Neural cell (in vitro differentiated cells): ENCODE data around the gene ERC2. TPM values are rescaled to one million over a fixed set of nuclear protein-coding genes. Genes with fewer than 3 reads are reported as not detected.

Source experiments
- H2AFZ ChIP-seq: fragments of 200-600, 300-800 bp; sonication (generic), shearing (Covaris generic); 2 replicates; pipeline ENCODE4 v1.6.0; 2014; ENCODE audit warnings: low read depth, mild to moderate bottlenecking, antibody characterized with exemption, low read length, moderate library complexity
- H3F3A ChIP-seq: fragments of 200-600 bp; shearing (Covaris generic); 2 replicates; pipeline ENCODE4 v1.6.1; 2016; ENCODE audit warnings: mild to moderate bottlenecking, moderate library complexity, mixed read lengths, antibody characterized with exemption, low read length; ENCODE audit not compliant: insufficient read depth, poor library complexity, severe bottlenecking
- H3K27ac ChIP-seq: fragments of 200-600, 300-800 bp; sonication (generic), shearing (Covaris generic); 2 replicates; pipeline ENCODE4 v1.5.1; 2014; ENCODE audit warnings: mild to moderate bottlenecking, low read length, moderate library complexity
- H3K27me3 ChIP-seq: fragments of 300-800, 200-600 bp; sonication (generic), shearing (Covaris generic); 2 replicates; pipeline ENCODE4 v1.6.0; 2014; ENCODE audit warnings: mild to moderate bottlenecking, low read depth, low read length, moderate library complexity; ENCODE audit not compliant: insufficient read depth
- H3K36me3 ChIP-seq: fragments of 300-800, 200-600 bp; sonication (generic), shearing (Covaris generic); 2 replicates; pipeline ENCODE4 v1.5.1; 2014; ENCODE audit warnings: mild to moderate bottlenecking, antibody characterized with exemption, low read length, moderate library complexity; ENCODE audit not compliant: insufficient read depth
- H3K4me2 ChIP-seq: fragments of 300-800, 200-600 bp; sonication (generic), shearing (Covaris generic); 2 replicates; pipeline ENCODE4 v1.6.0; 2014; ENCODE audit warnings: mild to moderate bottlenecking, low read length
- H3K4me3 ChIP-seq: fragments of 300-800, 200-600 bp; sonication (generic), shearing (Covaris generic); 2 replicates; pipeline ENCODE4 v1.5.1; 2014; ENCODE audit warnings: mild to moderate bottlenecking, low read length, moderate library complexity
- H3K79me2 ChIP-seq: fragments of 200-600 bp; shearing (Covaris generic); replicated peaks from 2 replicates; pipeline ENCODE4 v1.6.0; 2014; ENCODE audit warnings: mild to moderate bottlenecking, low read length, moderate library complexity; ENCODE audit not compliant: insufficient read depth
- H3K9ac ChIP-seq: fragments of 300-800, 200-600 bp; sonication (generic), shearing (Covaris generic); 2 replicates; pipeline ENCODE4 v1.6.1; 2016; ENCODE audit warnings: mild to moderate bottlenecking, low read length, mixed read lengths
- H3K9me2 ChIP-seq: fragments of 200-600 bp; shearing (Covaris generic); 2 replicates; pipeline ENCODE4 v1.6.1; 2016; ENCODE audit warnings: mild to moderate bottlenecking, low read length, mixed read lengths; ENCODE audit not compliant: insufficient read depth
- H3K9me3 ChIP-seq: fragments of 200-600, 300-800 bp; sonication (generic), shearing (Covaris generic); 2 replicates; pipeline ENCODE4 v1.6.1; 2016; ENCODE audit warnings: mild to moderate bottlenecking, mixed run types, low read length, moderate library complexity, mixed read lengths
- H4K20me1 ChIP-seq: fragments of 200-600 bp; shearing (Covaris generic); 2 replicates; pipeline ENCODE4 v1.6.1; 2016; ENCODE audit warnings: mild to moderate bottlenecking, mixed run types; ENCODE audit not compliant: insufficient read depth
- EP300 ChIP-seq: fragments of 450-650 bp; conservative IDR thresholded peaks from 2 replicates; pipeline ENCODE4 v1.6.1; 2014; ENCODE audit warnings: antibody characterized with exemption, mild to moderate bottlenecking, moderate library complexity; ENCODE audit not compliant: poor library complexity, severe bottlenecking
- EZH2 ChIP-seq: fragments of 200-600, 300-800 bp; shearing (Covaris generic), sonication (generic); IDR thresholded peaks from 2 replicates; pipeline ENCODE4 v1.6.1; 2014; ENCODE audit warnings: antibody characterized with exemption, low read length, borderline replicate concordance, mild to moderate bottlenecking; ENCODE audit not compliant: insufficient read depth, poor library complexity, severe bottlenecking
- MXI1 ChIP-seq: fragments of 450-650 bp; conservative IDR thresholded peaks from 2 replicates; pipeline ENCODE4 v1.6.1; 2014; ENCODE audit warnings: antibody characterized with exemption, mild to moderate bottlenecking; ENCODE audit not compliant: poor library complexity, severe bottlenecking
- POLR2AphosphoS5 ChIP-seq: IDR thresholded peaks from 2 replicates; pipeline ENCODE4 v1.6.1; 2012
- RAD21 ChIP-seq: fragments of 450-650 bp; conservative IDR thresholded peaks from 2 replicates; pipeline ENCODE4 v1.6.1; 2014; ENCODE audit warnings: antibody characterized with exemption, mild to moderate bottlenecking, moderate library complexity
- SMC3 ChIP-seq: fragments of 450-650 bp; conservative IDR thresholded peaks from 2 replicates; pipeline ENCODE4 v1.6.1; 2014; ENCODE audit warnings: antibody characterized with exemption, mild to moderate bottlenecking, moderate library complexity; ENCODE audit not compliant: poor library complexity
- TAF1 ChIP-seq: IDR thresholded peaks from 2 replicates; pipeline ENCODE4 v1.6.1; 2012; ENCODE audit warnings: low read depth
- polyA plus RNA-seq: library from polyadenylated mRNA; depleted of rRNA; stranded (reverse); fragments of >200 nt; gene quantifications from 2 replicates; pipeline ENCODE4 v1.2.3, GENCODE V29; 2014
- TF ChIP-seq, protein P1 (sequence below): IDR thresholded peaks from 2 replicates; pipeline ENCODE4 v1.6.1; 2012; ENCODE audit warnings: borderline replicate concordance
- TF ChIP-seq, protein P2 (sequence below): fragments of 450-650 bp; IDR thresholded peaks from 2 replicates; pipeline ENCODE4 v1.5.1; 2014; ENCODE audit warnings: antibody characterized with exemption, mild to moderate bottlenecking, moderate library complexity; ENCODE audit not compliant: poor library complexity, severe bottlenecking

The ERC2 gene
- polyA plus RNA-seq, 1 donor from 2014 or later, result 60.4 TPM

DNA sequence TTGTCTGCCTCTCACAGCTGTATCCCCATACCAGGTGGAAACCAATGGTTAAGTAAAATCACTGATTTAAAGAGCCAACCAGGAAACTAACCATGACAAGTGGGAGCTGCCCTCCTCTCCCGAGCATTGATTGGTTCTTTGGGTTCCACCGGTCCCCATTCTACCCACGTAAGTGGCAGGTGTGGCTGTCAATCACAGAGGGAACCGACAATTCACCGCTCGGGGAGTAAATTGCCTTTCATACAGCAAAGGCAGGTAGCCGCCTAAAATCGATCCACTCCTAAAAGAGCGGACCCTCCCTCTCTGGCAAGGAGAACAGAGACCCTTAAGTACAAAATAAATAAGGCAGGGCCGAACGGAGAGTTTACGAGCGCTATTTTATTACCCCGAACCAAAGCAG lies 1.2 kb downstream of the ERC2 start:
- TF ChIP-seq RAD21, result peak; percentile 13
- TF ChIP-seq, protein P1, sequence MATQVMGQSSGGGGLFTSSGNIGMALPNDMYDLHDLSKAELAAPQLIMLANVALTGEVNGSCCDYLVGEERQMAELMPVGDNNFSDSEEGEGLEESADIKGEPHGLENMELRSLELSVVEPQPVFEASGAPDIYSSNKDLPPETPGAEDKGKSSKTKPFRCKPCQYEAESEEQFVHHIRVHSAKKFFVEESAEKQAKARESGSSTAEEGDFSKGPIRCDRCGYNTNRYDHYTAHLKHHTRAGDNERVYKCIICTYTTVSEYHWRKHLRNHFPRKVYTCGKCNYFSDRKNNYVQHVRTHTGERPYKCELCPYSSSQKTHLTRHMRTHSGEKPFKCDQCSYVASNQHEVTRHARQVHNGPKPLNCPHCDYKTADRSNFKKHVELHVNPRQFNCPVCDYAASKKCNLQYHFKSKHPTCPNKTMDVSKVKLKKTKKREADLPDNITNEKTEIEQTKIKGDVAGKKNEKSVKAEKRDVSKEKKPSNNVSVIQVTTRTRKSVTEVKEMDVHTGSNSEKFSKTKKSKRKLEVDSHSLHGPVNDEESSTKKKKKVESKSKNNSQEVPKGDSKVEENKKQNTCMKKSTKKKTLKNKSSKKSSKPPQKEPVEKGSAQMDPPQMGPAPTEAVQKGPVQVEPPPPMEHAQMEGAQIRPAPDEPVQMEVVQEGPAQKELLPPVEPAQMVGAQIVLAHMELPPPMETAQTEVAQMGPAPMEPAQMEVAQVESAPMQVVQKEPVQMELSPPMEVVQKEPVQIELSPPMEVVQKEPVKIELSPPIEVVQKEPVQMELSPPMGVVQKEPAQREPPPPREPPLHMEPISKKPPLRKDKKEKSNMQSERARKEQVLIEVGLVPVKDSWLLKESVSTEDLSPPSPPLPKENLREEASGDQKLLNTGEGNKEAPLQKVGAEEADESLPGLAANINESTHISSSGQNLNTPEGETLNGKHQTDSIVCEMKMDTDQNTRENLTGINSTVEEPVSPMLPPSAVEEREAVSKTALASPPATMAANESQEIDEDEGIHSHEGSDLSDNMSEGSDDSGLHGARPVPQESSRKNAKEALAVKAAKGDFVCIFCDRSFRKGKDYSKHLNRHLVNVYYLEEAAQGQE, result peak; percentile 39
- TF ChIP-seq EZH2, result no peak
- TF ChIP-seq TAF1, result peak; percentile 51
- TF ChIP-seq MXI1, result no peak
- TF ChIP-seq, protein P2, sequence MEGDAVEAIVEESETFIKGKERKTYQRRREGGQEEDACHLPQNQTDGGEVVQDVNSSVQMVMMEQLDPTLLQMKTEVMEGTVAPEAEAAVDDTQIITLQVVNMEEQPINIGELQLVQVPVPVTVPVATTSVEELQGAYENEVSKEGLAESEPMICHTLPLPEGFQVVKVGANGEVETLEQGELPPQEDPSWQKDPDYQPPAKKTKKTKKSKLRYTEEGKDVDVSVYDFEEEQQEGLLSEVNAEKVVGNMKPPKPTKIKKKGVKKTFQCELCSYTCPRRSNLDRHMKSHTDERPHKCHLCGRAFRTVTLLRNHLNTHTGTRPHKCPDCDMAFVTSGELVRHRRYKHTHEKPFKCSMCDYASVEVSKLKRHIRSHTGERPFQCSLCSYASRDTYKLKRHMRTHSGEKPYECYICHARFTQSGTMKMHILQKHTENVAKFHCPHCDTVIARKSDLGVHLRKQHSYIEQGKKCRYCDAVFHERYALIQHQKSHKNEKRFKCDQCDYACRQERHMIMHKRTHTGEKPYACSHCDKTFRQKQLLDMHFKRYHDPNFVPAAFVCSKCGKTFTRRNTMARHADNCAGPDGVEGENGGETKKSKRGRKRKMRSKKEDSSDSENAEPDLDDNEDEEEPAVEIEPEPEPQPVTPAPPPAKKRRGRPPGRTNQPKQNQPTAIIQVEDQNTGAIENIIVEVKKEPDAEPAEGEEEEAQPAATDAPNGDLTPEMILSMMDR, result no peak
- TF ChIP-seq EP300, result no peak
- no peak for TF ChIP-seq SMC3
- TF ChIP-seq POLR2AphosphoS5, result peak; percentile 83
- Histone ChIP-seq H3K9ac (peak overlapping the region; percentile 85), H3K4me3 (peak overlapping the region; percentile 86), H3K4me2 (peak overlapping the region; percentile 33), H3F3A (no peaks in the 10 kb centered on the region), H2AFZ (peak overlapping the region; percentile 52), H3K27ac (peak overlapping the region; percentile 64), H3K36me3 (no peaks in the 10 kb centered on the region), H3K27me3 (no peaks in the 10 kb centered on the region), H3K9me3 (no peaks in the 10 kb centered on the region), H3K9me2 (no peaks in the 10 kb centered on the region), H3K79me2 (peaks cover 15% of the 10 kb centered on the region), H4K20me1 (no peaks in the 10 kb centered on the region)

DNA sequence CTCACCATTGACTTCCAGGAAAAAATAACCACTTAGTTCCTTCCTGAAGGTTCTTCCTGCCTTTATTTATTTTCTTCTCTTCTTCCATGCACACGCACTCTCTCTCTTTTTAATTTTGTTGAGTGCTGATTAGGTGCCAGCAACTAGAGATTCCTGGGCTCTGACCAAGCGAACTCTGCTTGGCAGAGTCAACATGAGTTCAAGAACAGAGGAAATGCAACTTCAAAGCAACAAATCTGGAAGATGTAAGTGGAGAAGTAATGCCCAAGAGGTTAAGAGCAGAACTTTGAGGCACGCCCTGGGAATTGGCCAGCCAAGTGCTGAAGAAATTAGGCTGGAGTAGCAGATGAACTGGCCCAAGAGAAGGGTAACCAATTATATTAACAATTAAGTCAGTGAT lies 8.5 kb downstream of the ERC2 start:
- Histone ChIP-seq H3K4me2 (no peak overlapping the region), H3K27ac (no peak overlapping the region), H3K9me3 (no peaks in the 10 kb centered on the region), H4K20me1 (no peaks in the 10 kb centered on the region), H3K4me3 (no peak overlapping the region), H3K27me3 (no peaks in the 10 kb centered on the region), H3K79me2 (peaks cover 11% of the 10 kb centered on the region), H3K9ac (no peak overlapping the region), H3F3A (no peaks in the 10 kb centered on the region), H3K9me2 (no peaks in the 10 kb centered on the region), H2AFZ (no peak overlapping the region), H3K36me3 (peaks cover 3% of the 10 kb centered on the region)
- TF ChIP-seq TAF1 (no peak), RAD21 (no peak), POLR2AphosphoS5 (no peak), EZH2 (no peak), MXI1 (no peak), SMC3 (no peak), EP300 (no peak)
- TF ChIP-seq, protein P1, result no peak
- TF ChIP-seq, protein P2, result no peak
